Suppressor macrophage (primary cell): ENCODE measurements around the gene LDB3.

ENCODE experiments used
- DNase-seq, 4 experiments: peaks; one replicate each; pipeline ENCODE4 v3.0.0-alpha.2; 2020 to 2022

The LDB3 gene

DNA sequence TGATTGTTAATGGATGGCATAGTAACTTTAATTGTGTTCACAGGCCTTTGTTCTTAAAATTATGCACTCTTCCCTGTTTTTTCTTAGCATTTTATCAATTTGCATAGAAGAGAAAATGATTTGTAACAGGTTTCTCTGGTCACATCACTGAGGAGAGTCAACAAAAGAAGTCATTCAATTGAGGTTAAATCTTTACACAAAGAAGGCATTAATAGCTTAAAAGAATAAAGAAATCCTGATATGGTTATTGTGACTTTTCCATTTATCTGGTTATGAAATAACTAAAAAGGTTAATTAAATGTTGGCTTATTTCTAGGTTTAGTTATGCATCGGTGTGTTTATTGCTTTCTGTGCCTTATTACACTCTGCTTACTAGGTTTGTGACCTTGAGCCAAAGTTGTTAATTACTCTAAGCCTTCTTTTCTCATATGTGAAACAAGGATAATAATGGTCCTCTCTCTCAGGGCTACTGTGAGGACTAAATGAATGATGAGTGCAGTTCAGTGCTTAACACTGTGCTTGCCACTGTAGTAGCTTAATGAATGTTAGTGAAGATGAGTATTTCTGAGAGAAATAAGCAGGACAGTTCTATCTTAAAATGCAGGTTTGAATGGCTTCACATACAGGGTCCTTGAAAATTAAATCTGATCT lies 100.2 kb downstream of the LDB3 start:
- DNase-seq = no peak

DNA sequence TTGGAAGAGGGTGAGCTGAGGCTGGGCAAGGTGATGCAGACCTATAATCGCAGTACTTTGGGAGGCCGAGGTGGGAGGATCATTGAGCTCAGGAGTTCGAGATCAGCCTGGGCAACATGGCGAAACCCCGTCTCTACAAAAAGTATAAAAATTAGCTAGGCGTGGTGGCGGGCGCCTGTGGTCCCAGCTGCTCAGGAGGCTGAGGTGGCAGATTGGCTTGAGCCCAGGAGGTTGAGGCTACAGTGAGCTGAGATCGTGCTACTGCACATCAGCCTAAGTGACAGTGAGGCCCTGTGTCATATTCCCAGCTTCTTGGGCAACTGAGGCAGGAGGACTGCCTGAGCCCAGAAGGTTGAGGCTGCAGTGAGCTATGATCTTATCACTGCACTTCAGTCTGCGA lies 101.7 kb downstream of the LDB3 start:
- no peak for DNase-seq

DNA sequence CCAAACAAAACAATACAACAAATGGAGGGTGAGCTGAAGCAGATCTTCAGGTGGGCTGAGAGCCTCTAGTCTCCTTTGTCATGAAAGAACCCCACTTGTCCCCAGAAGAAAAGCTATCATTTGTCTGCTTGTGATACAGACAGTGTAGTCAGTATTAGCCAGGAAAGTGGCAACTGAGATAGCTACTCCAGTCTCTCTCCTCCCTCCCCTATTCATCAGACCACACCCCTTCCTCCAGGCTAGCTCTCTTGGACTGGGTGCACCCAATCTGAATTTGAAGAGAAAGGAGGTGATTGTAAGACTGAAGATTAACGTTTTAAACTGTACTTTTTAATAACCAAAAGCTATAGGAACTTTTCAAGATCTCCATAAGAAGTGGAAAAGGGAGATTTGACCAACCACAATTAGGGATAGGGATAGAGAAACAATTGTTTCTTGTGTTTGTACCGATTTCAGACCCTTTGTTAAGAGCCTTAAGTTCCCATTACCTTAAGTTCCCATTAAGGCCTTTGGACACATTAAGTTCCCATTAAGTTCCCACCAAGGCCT lies 102.2 kb downstream of the LDB3 start:
- no peak for DNase-seq

DNA sequence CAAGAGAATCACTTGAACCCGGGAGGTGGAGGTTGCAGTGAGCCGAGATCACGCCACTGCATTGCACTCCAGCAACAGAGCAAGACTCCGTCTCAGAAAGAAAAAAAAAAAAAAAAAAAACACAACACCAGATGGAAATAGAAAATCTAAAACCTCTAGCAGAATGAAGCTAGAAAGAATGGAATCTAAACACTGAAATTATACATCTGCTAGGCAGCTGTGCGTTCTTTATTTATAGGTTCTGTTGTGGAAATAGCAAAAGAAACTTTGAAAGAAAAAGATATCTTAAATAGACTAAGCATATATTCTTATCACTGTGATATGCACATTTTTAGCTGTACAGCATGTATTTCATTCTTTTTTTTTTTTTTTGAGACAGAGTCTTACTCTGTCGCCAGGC lies 105.2 kb downstream of the LDB3 start:
- no peak for DNase-seq

DNA sequence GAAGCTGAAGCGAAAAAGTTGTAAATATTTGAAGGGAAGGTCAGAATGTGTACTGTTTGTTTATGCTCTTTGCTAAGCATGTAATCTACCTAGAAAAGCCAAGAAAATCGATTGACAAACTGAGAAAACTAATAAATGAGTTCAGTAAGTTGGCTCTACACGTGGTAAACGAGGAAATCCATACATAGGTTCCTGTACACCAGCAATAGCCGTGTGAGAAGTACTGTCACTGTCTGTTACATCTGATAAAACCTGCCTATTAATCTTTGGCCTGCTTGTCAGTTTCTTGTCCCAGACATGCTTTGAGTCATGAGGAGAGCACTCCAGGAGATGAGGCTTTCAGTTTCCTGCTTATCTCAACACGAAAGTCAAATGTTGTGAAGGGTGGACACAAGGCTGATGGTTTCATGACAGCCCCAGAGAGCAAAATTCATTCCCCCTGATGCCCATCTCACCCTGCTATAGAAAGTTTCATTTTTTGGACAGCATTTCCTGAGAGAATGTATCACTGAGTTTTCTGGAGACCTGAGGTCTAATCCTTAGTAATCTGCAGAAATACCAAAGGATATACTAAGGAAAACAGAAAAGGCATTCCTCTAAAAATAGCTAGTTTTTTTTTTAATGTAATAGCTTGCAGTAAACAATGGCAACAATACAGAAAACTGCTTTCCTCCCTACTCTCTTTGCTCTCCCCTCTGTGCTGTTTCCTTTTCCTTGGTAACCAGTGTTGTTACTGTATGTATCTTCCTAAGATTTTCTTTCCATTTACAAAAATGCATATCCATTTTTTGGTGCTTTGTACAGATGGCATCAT lies 107.0 kb downstream of the LDB3 start:
- no peak for DNase-seq

DNA sequence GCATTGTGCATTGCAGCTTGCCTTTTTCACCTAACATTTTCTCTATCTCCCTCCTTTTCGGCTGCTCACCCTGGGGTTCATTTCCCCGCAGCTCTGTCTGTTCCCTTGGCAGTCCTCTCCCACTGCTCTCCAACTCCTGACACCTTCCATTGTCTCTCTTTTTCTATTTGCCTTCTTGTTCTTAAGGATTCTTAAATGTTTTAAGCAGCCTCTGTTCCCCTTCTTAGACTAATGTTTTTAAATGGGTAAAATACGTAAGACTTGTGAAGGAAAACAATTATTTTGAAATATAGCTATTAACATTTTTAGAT lies 107.5 kb downstream of the LDB3 start:
- DNase-seq = no peak

DNA sequence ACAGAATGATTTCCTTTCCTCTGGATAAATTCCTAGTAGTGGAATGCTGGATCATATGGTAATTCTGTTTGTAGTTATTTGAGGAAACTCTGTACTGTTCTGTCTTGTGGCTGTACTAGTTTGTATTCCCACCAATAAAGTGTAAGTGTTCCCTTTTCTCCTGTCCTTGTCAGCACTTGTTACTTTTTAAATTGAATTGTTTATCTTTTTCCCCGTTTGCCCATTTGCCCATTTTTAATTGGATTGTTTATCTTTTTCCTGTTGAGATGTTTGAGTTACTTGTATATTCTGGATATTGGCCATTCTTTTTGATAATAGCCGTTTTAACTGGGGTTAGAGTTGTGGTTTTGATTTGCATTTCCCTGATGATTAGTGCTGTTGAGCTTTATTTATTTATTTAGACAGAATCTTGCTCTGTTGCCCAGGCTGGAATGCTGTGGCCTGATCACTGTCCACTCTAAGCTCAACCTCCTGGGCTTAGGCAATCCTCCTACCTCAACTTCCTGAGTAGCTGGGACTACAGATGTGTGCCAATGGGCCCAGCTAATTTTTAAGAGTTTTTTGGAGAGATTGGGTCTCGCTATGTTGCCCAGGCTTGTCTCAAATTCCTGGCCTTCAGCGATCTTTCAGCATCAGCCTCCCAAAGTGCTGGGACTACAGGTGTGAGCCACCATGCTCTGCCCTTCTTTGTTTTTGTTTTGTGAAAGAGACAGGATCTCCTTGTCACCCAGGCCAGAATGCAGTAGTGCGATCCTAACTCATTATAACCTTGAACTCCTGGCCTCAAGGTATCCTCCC lies 111.1 kb downstream of the LDB3 start:
- DNase-seq = no peak

DNA sequence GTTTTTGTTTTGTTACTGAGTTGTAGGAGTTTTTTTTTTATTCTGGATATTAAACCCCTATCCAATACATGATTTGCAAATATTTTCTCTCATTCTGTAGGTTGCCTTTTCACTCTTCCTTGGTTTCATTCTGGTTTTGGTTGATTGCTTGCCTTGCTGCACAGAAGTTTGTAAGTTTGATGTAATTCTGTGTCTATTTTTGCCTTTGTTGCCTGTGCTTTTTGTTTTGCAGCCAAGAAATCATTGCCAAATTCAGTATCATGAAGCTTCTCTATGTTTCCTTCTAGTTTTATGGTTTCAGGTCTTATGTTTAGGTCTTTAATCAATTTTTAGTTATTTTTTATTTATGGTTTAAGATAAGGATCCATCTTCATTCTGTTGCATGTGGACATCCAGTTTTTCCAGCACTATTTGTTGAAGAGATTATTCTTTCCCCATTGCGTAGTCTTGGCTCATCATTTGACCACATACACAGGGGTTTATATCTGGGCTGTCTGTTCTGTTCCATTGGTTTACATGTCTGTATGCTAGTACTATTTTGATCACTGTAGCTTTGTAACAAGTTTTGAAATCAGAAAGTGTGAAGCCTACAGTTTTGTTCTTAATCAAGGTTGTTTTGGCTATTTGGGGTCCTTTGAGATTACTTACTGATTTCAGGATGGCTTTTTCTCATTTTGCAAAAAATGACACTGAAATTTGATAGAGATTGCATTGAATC lies 114.5 kb downstream of the LDB3 start:
- DNase-seq = no peak

DNA sequence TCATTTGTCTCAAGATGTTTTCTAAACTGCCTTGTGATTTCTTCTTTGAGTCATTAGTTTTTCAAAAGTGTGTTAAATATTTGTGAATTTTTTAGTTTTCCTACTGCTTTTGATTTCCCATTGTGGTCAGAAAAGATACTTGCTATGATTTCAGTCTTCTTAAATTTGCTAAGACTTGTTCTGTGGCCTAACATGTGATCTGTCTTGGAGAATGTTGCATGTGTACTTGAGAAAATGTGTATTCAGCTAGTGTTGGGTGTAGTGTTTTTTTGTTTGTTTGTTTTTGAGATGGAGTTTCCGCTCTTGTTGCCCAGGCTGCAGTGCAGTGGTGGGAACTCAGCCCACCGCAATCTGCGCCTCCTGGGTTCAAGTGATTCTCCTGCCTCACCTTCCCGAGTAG lies 116.7 kb downstream of the LDB3 start:
- DNase-seq = no peak
